ENCODE data around the gene ST6GAL1.
"Not testable (repeated sequence)": the region's sequence is repeated elsewhere in the genome, so short reads cannot be mapped to it uniquely, and the experiment has no call there.

Gene ST6GAL1

GRCh38 chr3:187054433-187054832 lies 124.1 kb downstream of the ST6GAL1 start:
- not testable (repeated sequence) for DNase-seq

- DNase-seq, result not testable (repeated sequence)
Measured at GRCh38 chr3:187057803-187058202, 127.5 kb downstream of the ST6GAL1 start.

- DNase-seq, result no peak
Measured at GRCh38 chr3:187061748-187062147, 131.4 kb downstream of the ST6GAL1 start.

GRCh38 chr3:187062526-187063177 lies 132.3 kb downstream of the ST6GAL1 start:
- DNase-seq, result no peak

GRCh38 chr3:187063286-187064121 lies 133.2 kb downstream of the ST6GAL1 start:
- no peak for DNase-seq

GRCh38 chr3:187064210-187065115 lies 134.1 kb downstream of the ST6GAL1 start:
- DNase-seq, result no peak

- DNase-seq, result no peak
Measured at GRCh38 chr3:187066228-187066995, 136.1 kb downstream of the ST6GAL1 start.

GRCh38 chr3:187068787-187069186 lies 138.5 kb downstream of the ST6GAL1 start:
- DNase-seq, result no peak

- DNase-seq, result no peak
Measured at GRCh38 chr3:187069857-187070516, 139.7 kb downstream of the ST6GAL1 start.

- no peak for DNase-seq
Measured at GRCh38 chr3:187072102-187072501, 141.8 kb downstream of the ST6GAL1 start.

- DNase-seq, result no peak
Measured at GRCh38 chr3:187072511-187072910, 142.2 kb downstream of the ST6GAL1 start.

- DNase-seq, result no peak
Measured at GRCh38 chr3:187073581-187074098, 143.3 kb downstream of the ST6GAL1 start.

GRCh38 chr3:187074846-187075245 lies 144.5 kb downstream of the ST6GAL1 start:
- no peak for DNase-seq

GRCh38 chr3:187076297-187076696 lies 146.0 kb downstream of the ST6GAL1 start:
- no peak for DNase-seq

- DNase-seq, result no peak
Measured at GRCh38 chr3:187077085-187077484, 146.8 kb downstream of the ST6GAL1 start.

GRCh38 chr3:187077537-187077936 lies 147.2 kb downstream of the ST6GAL1 start:
- no peak for DNase-seq

- DNase-seq, result no peak
Measured at GRCh38 chr3:187079090-187080022, 149.0 kb downstream of the ST6GAL1 start.

GRCh38 chr3:187080799-187081450 lies 150.6 kb downstream of the ST6GAL1 start:
- no peak for DNase-seq

GRCh38 chr3:187082758-187083375 lies 152.5 kb downstream of the ST6GAL1 start:
- DNase-seq, result no peak

All from NCI-H748 treated with DMSO at 0.1 percent for 48 hours (cell line).